HUES6 (cell line): ENCODE results near the gene FAM3C.

Experiments
- H3K27ac ChIP-seq: 2 replicates; pipeline ENCODE4 v1.7.0; 2013; ENCODE audit warnings: low read depth, mild to moderate bottlenecking, low read length, inconsistent platforms
- H3K27me3 ChIP-seq: 2 replicates; pipeline ENCODE4 v1.6.1; 2013; ENCODE audit warnings: low read length; ENCODE audit not compliant: control insufficient read depth, insufficient read depth
- H3K36me3 ChIP-seq: 2 replicates; pipeline ENCODE4 v1.6.1; 2013; ENCODE audit warnings: low read length; ENCODE audit not compliant: control insufficient read depth, insufficient read depth
- H3K4me1 ChIP-seq: 2 replicates; pipeline ENCODE4 v1.6.1; 2013; ENCODE audit warnings: low read length; ENCODE audit not compliant: control insufficient read depth, insufficient read depth
- H3K4me3 ChIP-seq: 2 replicates; pipeline ENCODE4 v1.5.1; 2013; ENCODE audit warnings: low read depth, low read length
- H3K9ac ChIP-seq: one replicate; pipeline ENCODE4 v1.6.1; 2013; ENCODE audit warnings: mild to moderate bottlenecking, low read length
- H3K9me3 ChIP-seq: 2 replicates; pipeline ENCODE4 v1.6.1; 2013; ENCODE audit warnings: low read depth, low read length; ENCODE audit not compliant: control insufficient read depth, insufficient read depth

The FAM3C gene

DNA sequence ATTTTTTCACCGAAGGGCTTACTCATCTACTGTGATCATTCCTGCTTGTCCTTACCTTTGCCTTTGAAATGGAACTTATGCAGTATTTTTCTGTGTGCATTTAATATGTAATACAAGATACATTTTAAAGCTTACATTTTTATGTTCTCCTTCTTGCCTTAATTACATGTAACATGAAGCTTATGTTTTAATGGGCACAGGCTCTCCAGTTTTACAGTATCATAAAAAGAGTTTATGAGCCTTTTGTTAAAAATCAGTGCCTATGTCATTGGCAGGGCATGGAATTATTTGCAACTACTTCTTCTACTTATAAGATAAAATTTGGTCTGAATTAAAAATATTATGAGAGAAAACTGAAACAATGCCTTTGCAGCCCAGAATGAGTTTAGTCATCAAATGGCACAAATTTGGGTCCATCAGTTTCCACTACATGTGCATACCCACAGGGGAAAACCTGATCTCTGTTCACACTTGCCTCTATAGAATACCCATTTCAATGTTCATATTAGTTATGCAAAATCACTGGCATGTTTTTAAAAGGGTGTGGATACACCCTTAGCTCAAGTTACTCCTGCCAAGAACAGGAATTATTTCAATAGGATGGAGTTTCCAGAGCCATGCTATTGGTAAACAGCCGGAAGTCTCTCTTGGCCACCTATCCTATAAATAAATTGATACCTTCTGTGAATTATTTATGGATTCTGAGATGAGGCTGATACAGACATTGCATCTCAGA, 95.3 kb downstream of the FAM3C start:
- H3K9me3 ChIP-seq, result no peaks in the 10 kb centered on the region
- no peaks in the 10 kb centered on the region for H3K27me3 ChIP-seq
- no peak overlapping the region for H3K9ac ChIP-seq
- no peaks in the 10 kb centered on the region for H3K36me3 ChIP-seq
- no peak overlapping the region for H3K27ac ChIP-seq
- H3K4me3 ChIP-seq, result no peak overlapping the region
- H3K4me1 ChIP-seq, result peaks cover 5% of the 10 kb centered on the region; the same call in 1 of the 2 replicates
